Vagina (tissue), 2 donors: Measurements from ENCODE around the gene SLC22A31.

ENCODE experiments used
- CTCF ChIP-seq, 3 experiments: fragments of 450-650 bp in 2 of 3; fragments of 200-600 bp in 1 of 3; sonication (generic) in 1 of 3; IDR thresholded peaks; one replicate each; pipeline ENCODE4 v1.5.1; 2017 to 2019; ENCODE audit warnings: antibody characterized with exemption in 3 of 3, mild to moderate bottlenecking in 2 of 3, moderate library complexity in 2 of 3
- POLR2A ChIP-seq, 2 donors: fragments of 450-650 bp; IDR thresholded peaks; one replicate each; pipeline ENCODE4 v1.6.1; 2017; ENCODE audit warnings: antibody characterized with exemption in 2 of 2, mild to moderate bottlenecking in 2 of 2, moderate library complexity in 2 of 2
- POLR2AphosphoS5 ChIP-seq, 2 donors: sonication (generic); formaldehyde crosslinking; IDR thresholded peaks; one replicate each; pipeline ENCODE4 v1.9.0; 2017; ENCODE audit warnings: antibody characterized with exemption in 2 of 2, mild to moderate bottlenecking in 2 of 2, low read depth in 1 of 2; ENCODE audit not compliant: insufficient read depth in 1 of 2

GRCh38 chr16:89152831-89153700 is 47.3 kb downstream of the SLC22A31 start:
- no peak for TF ChIP-seq CTCF (IDR thresholded peaks at IDR 0.05)
- TF ChIP-seq POLR2A (IDR thresholded peaks at IDR 0.05): no peak
- TF ChIP-seq POLR2AphosphoS5 (IDR thresholded peaks at IDR 0.05; ENCODE audit: insufficient read depth in 1 of 2, low read depth in 1 of 2): no peak
